Fibroblast of skin of scalp (primary cell): ENCODE results near the gene TEAD3.

Experiments used
- DNase-seq: peaks from one replicate; pipeline ENCODE4 v3.0.0-alpha.2; 2013

The TEAD3 gene

GRCh38 chr6:35474131-35474941 is 22.5 kb downstream of the TEAD3 start:
- DNase-seq = no peak

- DNase-seq = no peak
Observed at GRCh38 chr6:35473850-35474130, 23.1 kb downstream of the TEAD3 start.

- no peak for DNase-seq
Observed at GRCh38 chr6:35473075-35473849, 23.6 kb downstream of the TEAD3 start.

GRCh38 chr6:35471836-35472345 is 25.0 kb downstream of the TEAD3 start:
- no peak for DNase-seq

GRCh38 chr6:35470663-35471120 is 26.2 kb downstream of the TEAD3 start:
- no peak for DNase-seq

- no peak for DNase-seq
Observed at GRCh38 chr6:35469751-35470662, 26.9 kb downstream of the TEAD3 start.

- DNase-seq = no peak
Observed at GRCh38 chr6:35468980-35469750, 27.7 kb downstream of the TEAD3 start.

GRCh38 chr6:35468181-35468979 is 28.5 kb downstream of the TEAD3 start, which contains the start of gene RPL10A:
Gene RPL10A, plus strand, starts transcription at chr6:35468401. Its CDS starts 34 bp downstream, at chr6:35468435.
- DNase-seq = peak; percentile 97

GRCh38 chr6:35465646-35466045 is 31.2 kb downstream of the TEAD3 start:
- DNase-seq = no peak

- no peak for DNase-seq
Observed at GRCh38 chr6:35463292-35463691, 33.6 kb downstream of the TEAD3 start.

- DNase-seq = no peak
Observed at GRCh38 chr6:35461270-35461669, 35.6 kb downstream of the TEAD3 start.

GRCh38 chr6:35457907-35458306 is 39.0 kb downstream of the TEAD3 start:
- no peak for DNase-seq

GRCh38 chr6:35454391-35455110 is 42.3 kb downstream of the TEAD3 start:
- DNase-seq = peak; percentile 42

GRCh38 chr6:35453236-35453635 is 43.6 kb downstream of the TEAD3 start:
- no peak for DNase-seq

- peak; percentile 91 for DNase-seq
Observed at GRCh38 chr6:35452183-35453090, 44.4 kb downstream of the TEAD3 start, which contains the start of gene FANCE. Gene FANCE, plus strand, starts transcription at chr6:35452338. Its CDS starts 208 bp downstream, at chr6:35452546.

- no peak for DNase-seq
Observed at GRCh38 chr6:35451354-35452182, 45.3 kb downstream of the TEAD3 start.

- peak; percentile 69 for DNase-seq
Observed at GRCh38 chr6:35449287-35449881, 47.5 kb downstream of the TEAD3 start.

GRCh38 chr6:35448191-35448590 is 48.7 kb downstream of the TEAD3 start:
- DNase-seq = no peak
